Endothelial cell of umbilical vein (primary cell): ENCODE results near the gene FANCC.

Experiments
- EZH2 ChIP-seq: IDR thresholded peaks from 2 replicates; pipeline ENCODE4 v1.6.1; 2012; ENCODE audit warnings: borderline replicate concordance, low read depth, mild to moderate bottlenecking, moderate library complexity, low read length, inconsistent platforms; ENCODE audit not compliant: severe bottlenecking
- FOS ChIP-seq: IDR thresholded peaks from 2 replicates; pipeline ENCODE4 v1.6.1; 2011; ENCODE audit warnings: mild to moderate bottlenecking, low read length, moderate library complexity, borderline replicate concordance; ENCODE audit not compliant: insufficient read depth
- MYC ChIP-seq: IDR thresholded peaks from one replicate; pipeline ENCODE4 v1.6.1; 2011; ENCODE audit warnings: mild to moderate bottlenecking, low read depth, low read length
- POLR2A ChIP-seq: IDR thresholded peaks from 2 replicates; pipeline ENCODE4 v1.6.1; 2012; ENCODE audit warnings: low read depth, mild to moderate bottlenecking, control low read depth, low read length
- POLR2AphosphoS5 ChIP-seq: IDR thresholded peaks from 2 replicates; pipeline ENCODE4 v1.6.1; 2012; ENCODE audit warnings: low read depth, mild to moderate bottlenecking, control low read depth, low read length, moderate library complexity; ENCODE audit not compliant: insufficient read depth
- TF ChIP-seq, protein P1 (sequence below), 2 donors: IDR thresholded peaks; 1 replicate in 1 of 2; 2 replicates in 1 of 2; pipeline ENCODE4 v1.5.1; 2011; ENCODE audit warnings: low read length in 2 of 2, mild to moderate bottlenecking in 2 of 2, moderate library complexity in 2 of 2, control low read depth in 1 of 2, inconsistent platforms in 1 of 2, low read depth in 1 of 2; ENCODE audit not compliant: insufficient read depth in 1 of 2; ENCODE audit errors: extremely low read depth in 1 of 2

DNA sequence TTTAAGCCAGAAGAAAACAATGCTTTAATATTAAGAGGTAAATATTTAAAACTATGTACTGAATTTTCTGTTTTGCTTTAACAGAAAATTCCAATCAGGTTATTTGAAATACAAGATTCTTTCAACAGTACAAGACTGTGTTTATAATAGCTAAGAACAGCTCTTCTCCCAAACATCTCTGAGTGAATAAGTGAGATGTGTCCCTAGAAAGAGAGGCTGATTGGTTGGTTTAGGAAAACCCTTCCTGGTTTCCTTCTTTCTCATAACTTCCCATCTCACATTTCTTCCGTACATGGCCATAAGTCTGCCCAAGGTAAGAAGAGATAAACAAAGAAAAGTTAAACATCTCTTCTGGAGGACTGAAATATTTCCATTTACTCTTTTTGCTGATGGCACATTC lies 145.9 kb downstream of the FANCC start:
- TF ChIP-seq, protein P1, sequence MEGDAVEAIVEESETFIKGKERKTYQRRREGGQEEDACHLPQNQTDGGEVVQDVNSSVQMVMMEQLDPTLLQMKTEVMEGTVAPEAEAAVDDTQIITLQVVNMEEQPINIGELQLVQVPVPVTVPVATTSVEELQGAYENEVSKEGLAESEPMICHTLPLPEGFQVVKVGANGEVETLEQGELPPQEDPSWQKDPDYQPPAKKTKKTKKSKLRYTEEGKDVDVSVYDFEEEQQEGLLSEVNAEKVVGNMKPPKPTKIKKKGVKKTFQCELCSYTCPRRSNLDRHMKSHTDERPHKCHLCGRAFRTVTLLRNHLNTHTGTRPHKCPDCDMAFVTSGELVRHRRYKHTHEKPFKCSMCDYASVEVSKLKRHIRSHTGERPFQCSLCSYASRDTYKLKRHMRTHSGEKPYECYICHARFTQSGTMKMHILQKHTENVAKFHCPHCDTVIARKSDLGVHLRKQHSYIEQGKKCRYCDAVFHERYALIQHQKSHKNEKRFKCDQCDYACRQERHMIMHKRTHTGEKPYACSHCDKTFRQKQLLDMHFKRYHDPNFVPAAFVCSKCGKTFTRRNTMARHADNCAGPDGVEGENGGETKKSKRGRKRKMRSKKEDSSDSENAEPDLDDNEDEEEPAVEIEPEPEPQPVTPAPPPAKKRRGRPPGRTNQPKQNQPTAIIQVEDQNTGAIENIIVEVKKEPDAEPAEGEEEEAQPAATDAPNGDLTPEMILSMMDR (IDR thresholded peaks at IDR 0.05; ENCODE audit: extremely low read depth in 1 of 2, insufficient read depth in 1 of 2, low read depth in 1 of 2, low read length in 2 of 2) = no peak
- TF ChIP-seq POLR2A (no peak), FOS (no peak), EZH2 (no peak), MYC (no peak), POLR2AphosphoS5 (no peak)
